Breast epithelium (tissue), 3 donors: ENCODE measurements around the gene APLF.
"Not testable (repeated sequence)": the region's sequence is repeated elsewhere in the genome, so short reads cannot be mapped to it uniquely, and the experiment has no call there.

ENCODE experiments used
- POLR2A ChIP-seq: fragments of 450-650 bp; IDR thresholded peaks from one replicate; pipeline ENCODE4 v1.6.1; 2016; ENCODE audit warnings: antibody characterized with exemption, mild to moderate bottlenecking, moderate library complexity
- TF ChIP-seq, protein P1 (sequence below), 3 donors: fragments of 450-650 bp; IDR thresholded peaks; one replicate each; pipeline ENCODE4 v1.5.1; 2016 to 2017; ENCODE audit warnings: antibody characterized with exemption in 3 of 3, mild to moderate bottlenecking in 3 of 3, moderate library complexity in 3 of 3

DNA sequence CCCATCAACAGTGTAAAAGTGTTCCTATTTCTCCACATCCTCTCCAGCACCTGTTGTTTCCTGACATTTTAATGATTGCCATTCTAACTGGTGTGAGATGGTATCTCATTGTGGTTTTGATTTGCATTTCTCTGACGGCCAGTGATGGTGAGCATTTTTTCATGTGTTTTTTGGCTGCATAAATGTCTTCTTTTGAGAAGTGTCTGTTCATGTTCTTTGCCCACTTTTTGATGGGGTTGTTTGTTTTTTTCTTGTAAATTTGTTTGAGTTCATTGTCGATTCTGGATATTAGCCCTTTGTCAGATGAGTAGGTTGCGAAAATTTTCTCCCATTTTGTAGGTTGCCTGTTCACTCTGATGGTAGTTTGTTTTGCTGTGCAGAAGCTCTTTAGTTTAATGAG lies 21.0 kb upstream of the APLF start:
- TF ChIP-seq, protein P1, sequence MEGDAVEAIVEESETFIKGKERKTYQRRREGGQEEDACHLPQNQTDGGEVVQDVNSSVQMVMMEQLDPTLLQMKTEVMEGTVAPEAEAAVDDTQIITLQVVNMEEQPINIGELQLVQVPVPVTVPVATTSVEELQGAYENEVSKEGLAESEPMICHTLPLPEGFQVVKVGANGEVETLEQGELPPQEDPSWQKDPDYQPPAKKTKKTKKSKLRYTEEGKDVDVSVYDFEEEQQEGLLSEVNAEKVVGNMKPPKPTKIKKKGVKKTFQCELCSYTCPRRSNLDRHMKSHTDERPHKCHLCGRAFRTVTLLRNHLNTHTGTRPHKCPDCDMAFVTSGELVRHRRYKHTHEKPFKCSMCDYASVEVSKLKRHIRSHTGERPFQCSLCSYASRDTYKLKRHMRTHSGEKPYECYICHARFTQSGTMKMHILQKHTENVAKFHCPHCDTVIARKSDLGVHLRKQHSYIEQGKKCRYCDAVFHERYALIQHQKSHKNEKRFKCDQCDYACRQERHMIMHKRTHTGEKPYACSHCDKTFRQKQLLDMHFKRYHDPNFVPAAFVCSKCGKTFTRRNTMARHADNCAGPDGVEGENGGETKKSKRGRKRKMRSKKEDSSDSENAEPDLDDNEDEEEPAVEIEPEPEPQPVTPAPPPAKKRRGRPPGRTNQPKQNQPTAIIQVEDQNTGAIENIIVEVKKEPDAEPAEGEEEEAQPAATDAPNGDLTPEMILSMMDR (IDR thresholded peaks at IDR 0.05), result not testable (repeated sequence)
- TF ChIP-seq POLR2A, result not testable (repeated sequence)
